ENCODE results near the gene SLC16A2.
"Not testable (repeated sequence)": the region's sequence is repeated elsewhere in the genome, so short reads cannot be mapped to it uniquely, and the experiment has no call there.

The SLC16A2 gene

DNA sequence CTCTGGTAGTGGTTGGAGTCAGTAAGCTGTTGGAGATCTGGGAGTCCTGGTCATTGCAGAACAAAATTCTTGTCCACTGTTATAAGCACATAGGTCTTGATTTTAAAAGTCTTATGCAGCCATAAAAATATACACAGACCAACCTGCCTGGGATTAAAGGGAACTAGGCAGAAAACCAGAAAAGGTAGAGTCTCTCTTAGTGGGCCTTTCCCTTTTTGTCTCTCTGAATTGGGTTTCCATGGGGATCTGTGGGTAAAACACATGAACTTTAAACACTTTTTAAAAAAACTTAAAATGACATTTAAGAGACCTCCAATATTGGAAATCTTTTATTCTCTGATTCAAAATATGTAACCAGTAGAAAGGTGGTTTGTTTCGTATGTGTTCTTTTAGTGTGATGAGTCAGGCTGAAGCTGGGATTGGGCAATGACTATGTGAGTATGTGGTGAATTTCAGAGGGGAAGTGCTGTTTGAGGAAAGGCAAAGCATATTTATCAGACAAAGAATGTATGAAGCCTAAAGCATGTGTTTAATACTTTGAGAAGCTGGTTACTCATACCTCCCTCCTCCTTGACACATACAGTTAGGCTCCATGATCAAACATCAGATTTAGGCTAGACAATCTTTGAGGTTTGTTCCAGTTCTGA is 29.6 kb downstream of the SLC16A2 start:
- Histone ChIP-seq H3K27ac (no peak overlapping the region), H3K36me3 (no peaks in the 10 kb centered on the region)

DNA sequence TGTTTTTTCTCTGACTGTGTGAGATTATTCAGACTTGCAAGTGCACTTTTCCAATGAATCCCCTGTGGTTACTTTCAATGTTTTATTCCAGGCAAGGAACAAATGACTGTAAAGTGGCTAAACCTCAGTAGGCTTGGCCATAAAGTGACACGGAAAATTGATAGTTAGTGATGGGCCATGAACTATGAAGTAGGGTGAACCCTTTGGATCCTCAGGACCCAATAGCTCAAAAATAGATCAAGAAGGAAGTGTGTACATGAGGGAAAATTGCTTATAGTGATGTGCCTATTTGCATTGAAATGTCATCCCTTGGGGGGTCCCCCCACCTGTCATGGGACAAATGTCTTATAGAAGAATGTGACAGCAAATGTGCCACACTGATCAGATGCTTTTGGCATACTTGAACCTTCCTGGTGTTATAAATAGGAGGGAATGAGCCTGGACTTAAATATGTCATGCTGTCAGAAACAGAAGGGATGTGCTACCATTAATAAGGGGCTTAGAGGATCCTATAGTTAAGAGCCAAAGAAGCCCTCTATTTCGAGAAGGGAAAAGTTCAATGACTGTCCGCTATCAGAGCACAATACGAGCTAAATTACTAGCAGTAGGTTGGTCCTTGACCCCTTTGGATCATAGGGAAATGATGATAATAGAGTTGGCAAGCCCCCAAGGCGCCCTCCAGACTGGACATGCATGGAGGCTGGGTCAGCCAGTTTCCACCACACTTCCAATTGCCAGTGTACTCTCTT is 30.3 kb downstream of the SLC16A2 start:
- Histone ChIP-seq H3K9me3 (no peaks in the 10 kb centered on the region), H3K36me3 (no peaks in the 10 kb centered on the region), H3K4me3 (ENCODE audit: low read depth in 1 of 2, low read length in 1 of 2) (no peak overlapping the region), H3K27ac (no peak overlapping the region), H3K27me3 (no peaks in the 10 kb centered on the region), H3K4me1 (ENCODE audit: control insufficient read depth in 1 of 2, insufficient read depth in 1 of 2, low read depth in 1 of 2, low read length in 1 of 2) (no peaks in the 10 kb centered on the region)
- TF ChIP-seq, protein P1, sequence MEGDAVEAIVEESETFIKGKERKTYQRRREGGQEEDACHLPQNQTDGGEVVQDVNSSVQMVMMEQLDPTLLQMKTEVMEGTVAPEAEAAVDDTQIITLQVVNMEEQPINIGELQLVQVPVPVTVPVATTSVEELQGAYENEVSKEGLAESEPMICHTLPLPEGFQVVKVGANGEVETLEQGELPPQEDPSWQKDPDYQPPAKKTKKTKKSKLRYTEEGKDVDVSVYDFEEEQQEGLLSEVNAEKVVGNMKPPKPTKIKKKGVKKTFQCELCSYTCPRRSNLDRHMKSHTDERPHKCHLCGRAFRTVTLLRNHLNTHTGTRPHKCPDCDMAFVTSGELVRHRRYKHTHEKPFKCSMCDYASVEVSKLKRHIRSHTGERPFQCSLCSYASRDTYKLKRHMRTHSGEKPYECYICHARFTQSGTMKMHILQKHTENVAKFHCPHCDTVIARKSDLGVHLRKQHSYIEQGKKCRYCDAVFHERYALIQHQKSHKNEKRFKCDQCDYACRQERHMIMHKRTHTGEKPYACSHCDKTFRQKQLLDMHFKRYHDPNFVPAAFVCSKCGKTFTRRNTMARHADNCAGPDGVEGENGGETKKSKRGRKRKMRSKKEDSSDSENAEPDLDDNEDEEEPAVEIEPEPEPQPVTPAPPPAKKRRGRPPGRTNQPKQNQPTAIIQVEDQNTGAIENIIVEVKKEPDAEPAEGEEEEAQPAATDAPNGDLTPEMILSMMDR (IDR thresholded peaks at IDR 0.05) = no peak

More for the DNA sequence above, 29.6 kb downstream of the SLC16A2 start:
- Histone ChIP-seq H3K27me3 (no peaks in the 10 kb centered on the region), H3K4me3 (ENCODE audit: low read depth in 1 of 2, low read length in 1 of 2) (no peak overlapping the region), H3K4me1 (ENCODE audit: control insufficient read depth in 1 of 2, insufficient read depth in 1 of 2, low read depth in 1 of 2, low read length in 1 of 2) (no peaks in the 10 kb centered on the region), H3K9me3 (no peaks in the 10 kb centered on the region)
- TF ChIP-seq, protein P1 (IDR thresholded peaks at IDR 0.05) = no peak

DNA sequence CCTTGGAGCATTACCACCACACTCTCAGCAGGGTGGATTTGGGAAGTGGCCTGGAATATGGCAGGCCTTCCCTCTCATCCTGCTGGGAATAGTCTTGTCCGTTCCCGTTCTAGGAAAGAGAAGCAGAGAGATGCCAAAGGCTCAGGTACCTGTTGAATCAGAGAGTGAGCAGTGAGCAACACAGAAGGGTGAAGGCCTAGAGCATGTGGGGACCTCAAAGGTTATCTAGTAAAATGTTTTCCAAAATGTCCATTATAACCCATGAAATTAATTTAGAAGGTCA is 30.8 kb downstream of the SLC16A2 start:
- Histone ChIP-seq H3K9me3 (no peaks in the 10 kb centered on the region), H3K36me3 (no peaks in the 10 kb centered on the region), H3K27me3 (no peaks in the 10 kb centered on the region), H3K4me3 (ENCODE audit: low read depth in 1 of 2, low read length in 1 of 2) (no peak overlapping the region), H3K27ac (no peak overlapping the region), H3K4me1 (ENCODE audit: control insufficient read depth in 1 of 2, insufficient read depth in 1 of 2, low read depth in 1 of 2, low read length in 1 of 2) (no peaks in the 10 kb centered on the region)
- TF ChIP-seq, protein P1 (IDR thresholded peaks at IDR 0.05) = no peak

DNA sequence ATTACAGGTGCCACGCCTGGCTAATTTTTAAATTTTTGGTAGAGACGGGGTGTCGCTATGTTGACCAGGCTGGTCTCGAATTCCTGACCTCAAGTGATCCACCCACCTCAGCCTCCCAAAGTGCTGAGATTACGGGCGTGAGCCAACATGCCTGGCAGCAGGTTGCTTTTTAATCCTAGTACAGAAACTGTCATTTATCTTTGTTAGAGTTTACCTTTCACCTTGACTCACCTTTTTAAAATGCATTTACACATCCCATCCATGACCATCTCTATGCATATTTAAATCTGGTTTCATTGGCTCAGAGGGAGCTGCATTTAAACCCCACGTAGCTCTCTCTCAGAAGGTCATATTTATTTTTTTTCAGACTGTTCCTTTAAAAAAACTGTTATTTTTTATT is 31.9 kb downstream of the SLC16A2 start:
- no peaks in the 10 kb centered on the region for H3K4me1 ChIP-seq (ENCODE audit: control insufficient read depth in 1 of 2, insufficient read depth in 1 of 2, low read depth in 1 of 2, low read length in 1 of 2)
- no peak overlapping the region for H3K4me3 ChIP-seq (ENCODE audit: low read depth in 1 of 2, low read length in 1 of 2)
- H3K9me3 ChIP-seq = no peaks in the 10 kb centered on the region
- TF ChIP-seq, protein P1 (IDR thresholded peaks at IDR 0.05) = no peak
- H3K27ac ChIP-seq = no peak overlapping the region
- no peaks in the 10 kb centered on the region for H3K36me3 ChIP-seq
- no peaks in the 10 kb centered on the region for H3K27me3 ChIP-seq

DNA sequence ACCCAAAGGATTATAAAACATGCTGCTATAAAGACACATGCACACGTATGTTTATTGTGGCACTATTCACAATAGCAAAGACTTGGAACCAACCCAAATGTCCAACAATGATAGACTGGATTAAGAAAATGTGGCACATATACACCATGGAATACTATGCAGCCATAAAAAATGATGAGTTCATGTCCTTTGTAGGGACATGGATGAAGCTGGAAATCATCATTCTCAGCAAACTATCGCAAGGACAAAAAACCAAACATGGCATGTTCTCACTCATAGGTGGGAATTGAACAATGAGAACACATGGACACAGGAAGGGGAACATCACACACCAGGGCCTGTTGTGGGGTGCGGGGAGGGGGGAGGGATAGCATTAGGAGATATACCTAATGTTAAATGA is 32.9 kb downstream of the SLC16A2 start:
- not testable (repeated sequence) for H3K4me3 ChIP-seq (ENCODE audit: low read depth in 1 of 2, low read length in 1 of 2); H3K4me1 ChIP-seq (ENCODE audit: control insufficient read depth in 1 of 2, insufficient read depth in 1 of 2, low read depth in 1 of 2, low read length in 1 of 2); H3K9me3 ChIP-seq; H3K27ac ChIP-seq; H3K27me3 ChIP-seq; H3K36me3 ChIP-seq

DNA sequence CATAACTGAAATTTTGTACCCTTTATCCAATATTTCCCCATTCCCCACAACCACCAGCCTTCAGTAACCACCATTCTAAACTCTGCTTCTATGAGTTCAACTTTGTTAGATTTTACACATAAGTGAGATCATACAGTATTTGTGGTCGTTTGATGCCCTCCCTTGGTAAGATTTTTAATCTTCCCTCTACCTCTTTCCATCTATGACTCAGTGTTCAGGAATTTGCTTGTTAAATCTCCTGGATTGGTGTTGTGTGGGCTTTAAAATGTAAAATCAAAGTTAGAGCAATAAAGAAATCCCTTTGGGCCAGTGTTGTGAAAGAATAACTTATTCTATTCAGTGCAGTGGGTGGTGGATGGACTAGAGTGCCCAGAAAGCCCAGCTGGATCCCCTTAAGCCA is 37.4 kb downstream of the SLC16A2 start:
- TF ChIP-seq, protein P1 (IDR thresholded peaks at IDR 0.05) = no peak
- no peaks in the 10 kb centered on the region for H3K27me3 ChIP-seq
- no peaks in the 10 kb centered on the region for H3K4me1 ChIP-seq (ENCODE audit: control insufficient read depth in 1 of 2, insufficient read depth in 1 of 2, low read depth in 1 of 2, low read length in 1 of 2)
- no peaks in the 10 kb centered on the region for H3K9me3 ChIP-seq
- no peak overlapping the region for H3K27ac ChIP-seq
- no peak overlapping the region for H3K4me3 ChIP-seq (ENCODE audit: low read depth in 1 of 2, low read length in 1 of 2)
- no peaks in the 10 kb centered on the region for H3K36me3 ChIP-seq
